ENCODE results near the gene NAP1L4. TPM values are rescaled to one million over a fixed set of nuclear protein-coding genes. Genes with fewer than 3 reads are reported as not detected.

Gene NAP1L4
- total RNA-seq, 1 experiment from 2014 or later, result 189 TPM

DNA sequence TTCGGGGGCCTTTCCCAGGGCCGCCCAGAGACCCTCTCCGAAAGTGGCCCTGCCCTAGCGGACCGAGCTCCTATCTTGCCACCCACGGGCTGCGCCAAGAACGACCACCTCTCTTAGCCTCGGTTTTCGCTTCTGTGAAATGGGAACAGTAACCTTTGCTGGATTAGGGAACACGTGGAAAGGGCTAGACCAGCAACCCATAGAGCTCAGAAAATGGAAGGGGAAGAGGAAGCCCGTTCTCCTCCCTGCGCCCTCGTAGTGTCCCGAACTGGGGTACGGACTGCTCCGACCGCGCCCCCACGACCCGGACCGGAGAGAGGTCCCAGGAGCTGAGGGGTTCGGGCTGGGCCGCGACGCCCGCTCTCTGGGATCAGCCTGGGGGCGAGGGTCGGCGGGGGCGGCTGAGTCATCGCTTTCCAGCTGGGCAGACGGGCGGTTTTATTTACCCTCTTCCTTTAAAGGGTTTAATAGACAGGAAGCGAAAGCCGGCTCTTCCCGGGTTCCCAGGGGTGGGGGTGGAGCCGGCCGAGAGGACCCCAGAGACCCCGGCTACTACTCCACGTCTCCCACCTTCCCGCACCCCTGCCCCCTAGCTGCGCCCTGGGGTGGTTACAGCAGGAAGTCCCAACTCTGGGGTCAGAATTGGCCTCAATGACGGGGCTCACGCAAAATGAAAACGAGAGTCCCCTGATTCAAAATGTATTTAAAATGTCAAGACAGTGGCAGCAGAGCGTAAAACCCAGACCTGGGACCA lies 62.0 kb downstream of the NAP1L4 start (continued):
- TF ChIP-seq, protein P1, sequence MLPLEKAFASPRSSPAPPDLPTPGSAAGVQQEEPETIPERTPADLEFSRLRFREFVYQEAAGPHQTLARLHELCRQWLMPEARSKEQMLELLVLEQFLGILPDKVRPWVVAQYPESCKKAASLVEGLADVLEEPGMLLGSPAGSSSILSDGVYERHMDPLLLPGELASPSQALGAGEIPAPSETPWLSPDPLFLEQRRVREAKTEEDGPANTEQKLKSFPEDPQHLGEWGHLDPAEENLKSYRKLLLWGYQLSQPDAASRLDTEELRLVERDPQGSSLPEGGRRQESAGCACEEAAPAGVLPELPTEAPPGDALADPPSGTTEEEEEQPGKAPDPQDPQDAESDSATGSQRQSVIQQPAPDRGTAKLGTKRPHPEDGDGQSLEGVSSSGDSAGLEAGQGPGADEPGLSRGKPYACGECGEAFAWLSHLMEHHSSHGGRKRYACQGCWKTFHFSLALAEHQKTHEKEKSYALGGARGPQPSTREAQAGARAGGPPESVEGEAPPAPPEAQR (CRISPR knock-in tag; IDR thresholded peaks at IDR 0.05), result no peak
- TF ChIP-seq FOXP1 (CRISPR knock-in tag; IDR thresholded peaks at IDR 0.05; ENCODE audit: borderline replicate concordance) (peak; percentile 59; the same call in 1 of the 2 replicates), SMAD4 (CRISPR knock-in tag; IDR thresholded peaks at IDR 0.05) (no peak), ZNF317 (CRISPR knock-in tag; IDR thresholded peaks at IDR 0.05; ENCODE audit: borderline replicate concordance, low read depth) (no peak), NR2C2 (CRISPR knock-in tag; IDR thresholded peaks at IDR 0.05) (no peak), OVOL2 (CRISPR knock-in tag; IDR thresholded peaks at IDR 0.05; ENCODE audit: borderline replicate concordance) (no peak), RORB (CRISPR knock-in tag; IDR thresholded peaks at IDR 0.05) (no peak), RELA (CRISPR knock-in tag; IDR thresholded peaks at IDR 0.05; ENCODE audit: borderline replicate concordance) (no peak), CREM (CRISPR knock-in tag; IDR thresholded peaks at IDR 0.05) (no peak), GABPB1 (CRISPR knock-in tag; IDR thresholded peaks at IDR 0.05) (no peak), FOXK1 (CRISPR knock-in tag; IDR thresholded peaks at IDR 0.05) (0 out of 2 replicates have a peak, but pooled peaks have one; percentile 20), TEAD1 (CRISPR knock-in tag; IDR thresholded peaks at IDR 0.05) (no peak), ETV6 (CRISPR knock-in tag; IDR thresholded peaks at IDR 0.05) (no peak), ZNF121 (CRISPR knock-in tag; IDR thresholded peaks at IDR 0.05) (0 out of 2 replicates have a peak, but pooled peaks have one; percentile 11)
- TF ChIP-seq, protein P2, sequence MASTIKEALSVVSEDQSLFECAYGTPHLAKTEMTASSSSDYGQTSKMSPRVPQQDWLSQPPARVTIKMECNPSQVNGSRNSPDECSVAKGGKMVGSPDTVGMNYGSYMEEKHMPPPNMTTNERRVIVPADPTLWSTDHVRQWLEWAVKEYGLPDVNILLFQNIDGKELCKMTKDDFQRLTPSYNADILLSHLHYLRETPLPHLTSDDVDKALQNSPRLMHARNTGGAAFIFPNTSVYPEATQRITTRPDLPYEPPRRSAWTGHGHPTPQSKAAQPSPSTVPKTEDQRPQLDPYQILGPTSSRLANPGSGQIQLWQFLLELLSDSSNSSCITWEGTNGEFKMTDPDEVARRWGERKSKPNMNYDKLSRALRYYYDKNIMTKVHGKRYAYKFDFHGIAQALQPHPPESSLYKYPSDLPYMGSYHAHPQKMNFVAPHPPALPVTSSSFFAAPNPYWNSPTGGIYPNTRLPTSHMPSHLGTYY (CRISPR knock-in tag; IDR thresholded peaks at IDR 0.05), result no peak
- TF ChIP-seq, protein P3, sequence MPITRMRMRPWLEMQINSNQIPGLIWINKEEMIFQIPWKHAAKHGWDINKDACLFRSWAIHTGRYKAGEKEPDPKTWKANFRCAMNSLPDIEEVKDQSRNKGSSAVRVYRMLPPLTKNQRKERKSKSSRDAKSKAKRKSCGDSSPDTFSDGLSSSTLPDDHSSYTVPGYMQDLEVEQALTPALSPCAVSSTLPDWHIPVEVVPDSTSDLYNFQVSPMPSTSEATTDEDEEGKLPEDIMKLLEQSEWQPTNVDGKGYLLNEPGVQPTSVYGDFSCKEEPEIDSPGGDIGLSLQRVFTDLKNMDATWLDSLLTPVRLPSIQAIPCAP (CRISPR knock-in tag; IDR thresholded peaks at IDR 0.05), result no peak
- TF ChIP-seq, protein P4, sequence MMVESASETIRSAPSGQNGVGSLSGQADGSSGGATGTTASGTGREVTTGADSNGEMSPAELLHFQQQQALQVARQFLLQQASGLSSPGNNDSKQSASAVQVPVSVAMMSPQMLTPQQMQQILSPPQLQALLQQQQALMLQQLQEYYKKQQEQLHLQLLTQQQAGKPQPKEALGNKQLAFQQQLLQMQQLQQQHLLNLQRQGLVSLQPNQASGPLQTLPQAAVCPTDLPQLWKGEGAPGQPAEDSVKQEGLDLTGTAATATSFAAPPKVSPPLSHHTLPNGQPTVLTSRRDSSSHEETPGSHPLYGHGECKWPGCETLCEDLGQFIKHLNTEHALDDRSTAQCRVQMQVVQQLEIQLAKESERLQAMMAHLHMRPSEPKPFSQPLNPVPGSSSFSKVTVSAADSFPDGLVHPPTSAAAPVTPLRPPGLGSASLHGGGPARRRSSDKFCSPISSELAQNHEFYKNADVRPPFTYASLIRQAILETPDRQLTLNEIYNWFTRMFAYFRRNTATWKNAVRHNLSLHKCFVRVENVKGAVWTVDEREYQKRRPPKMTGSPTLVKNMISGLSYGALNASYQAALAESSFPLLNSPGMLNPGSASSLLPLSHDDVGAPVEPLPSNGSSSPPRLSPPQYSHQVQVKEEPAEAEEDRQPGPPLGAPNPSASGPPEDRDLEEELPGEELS (CRISPR knock-in tag; IDR thresholded peaks at IDR 0.05), result no peak
- TF ChIP-seq, protein P5, sequence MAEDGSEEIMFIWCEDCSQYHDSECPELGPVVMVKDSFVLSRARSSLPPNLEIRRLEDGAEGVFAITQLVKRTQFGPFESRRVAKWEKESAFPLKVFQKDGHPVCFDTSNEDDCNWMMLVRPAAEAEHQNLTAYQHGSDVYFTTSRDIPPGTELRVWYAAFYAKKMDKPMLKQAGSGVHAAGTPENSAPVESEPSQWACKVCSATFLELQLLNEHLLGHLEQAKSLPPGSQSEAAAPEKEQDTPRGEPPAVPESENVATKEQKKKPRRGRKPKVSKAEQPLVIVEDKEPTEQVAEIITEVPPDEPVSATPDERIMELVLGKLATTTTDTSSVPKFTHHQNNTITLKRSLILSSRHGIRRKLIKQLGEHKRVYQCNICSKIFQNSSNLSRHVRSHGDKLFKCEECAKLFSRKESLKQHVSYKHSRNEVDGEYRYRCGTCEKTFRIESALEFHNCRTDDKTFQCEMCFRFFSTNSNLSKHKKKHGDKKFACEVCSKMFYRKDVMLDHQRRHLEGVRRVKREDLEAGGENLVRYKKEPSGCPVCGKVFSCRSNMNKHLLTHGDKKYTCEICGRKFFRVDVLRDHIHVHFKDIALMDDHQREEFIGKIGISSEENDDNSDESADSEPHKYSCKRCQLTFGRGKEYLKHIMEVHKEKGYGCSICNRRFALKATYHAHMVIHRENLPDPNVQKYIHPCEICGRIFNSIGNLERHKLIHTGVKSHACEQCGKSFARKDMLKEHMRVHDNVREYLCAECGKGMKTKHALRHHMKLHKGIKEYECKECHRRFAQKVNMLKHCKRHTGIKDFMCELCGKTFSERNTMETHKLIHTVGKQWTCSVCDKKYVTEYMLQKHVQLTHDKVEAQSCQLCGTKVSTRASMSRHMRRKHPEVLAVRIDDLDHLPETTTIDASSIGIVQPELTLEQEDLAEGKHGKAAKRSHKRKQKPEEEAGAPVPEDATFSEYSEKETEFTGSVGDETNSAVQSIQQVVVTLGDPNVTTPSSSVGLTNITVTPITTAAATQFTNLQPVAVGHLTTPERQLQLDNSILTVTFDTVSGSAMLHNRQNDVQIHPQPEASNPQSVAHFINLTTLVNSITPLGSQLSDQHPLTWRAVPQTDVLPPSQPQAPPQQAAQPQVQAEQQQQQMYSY (CRISPR knock-in tag; IDR thresholded peaks at IDR 0.05), result no peak
- TF ChIP-seq, protein P6, sequence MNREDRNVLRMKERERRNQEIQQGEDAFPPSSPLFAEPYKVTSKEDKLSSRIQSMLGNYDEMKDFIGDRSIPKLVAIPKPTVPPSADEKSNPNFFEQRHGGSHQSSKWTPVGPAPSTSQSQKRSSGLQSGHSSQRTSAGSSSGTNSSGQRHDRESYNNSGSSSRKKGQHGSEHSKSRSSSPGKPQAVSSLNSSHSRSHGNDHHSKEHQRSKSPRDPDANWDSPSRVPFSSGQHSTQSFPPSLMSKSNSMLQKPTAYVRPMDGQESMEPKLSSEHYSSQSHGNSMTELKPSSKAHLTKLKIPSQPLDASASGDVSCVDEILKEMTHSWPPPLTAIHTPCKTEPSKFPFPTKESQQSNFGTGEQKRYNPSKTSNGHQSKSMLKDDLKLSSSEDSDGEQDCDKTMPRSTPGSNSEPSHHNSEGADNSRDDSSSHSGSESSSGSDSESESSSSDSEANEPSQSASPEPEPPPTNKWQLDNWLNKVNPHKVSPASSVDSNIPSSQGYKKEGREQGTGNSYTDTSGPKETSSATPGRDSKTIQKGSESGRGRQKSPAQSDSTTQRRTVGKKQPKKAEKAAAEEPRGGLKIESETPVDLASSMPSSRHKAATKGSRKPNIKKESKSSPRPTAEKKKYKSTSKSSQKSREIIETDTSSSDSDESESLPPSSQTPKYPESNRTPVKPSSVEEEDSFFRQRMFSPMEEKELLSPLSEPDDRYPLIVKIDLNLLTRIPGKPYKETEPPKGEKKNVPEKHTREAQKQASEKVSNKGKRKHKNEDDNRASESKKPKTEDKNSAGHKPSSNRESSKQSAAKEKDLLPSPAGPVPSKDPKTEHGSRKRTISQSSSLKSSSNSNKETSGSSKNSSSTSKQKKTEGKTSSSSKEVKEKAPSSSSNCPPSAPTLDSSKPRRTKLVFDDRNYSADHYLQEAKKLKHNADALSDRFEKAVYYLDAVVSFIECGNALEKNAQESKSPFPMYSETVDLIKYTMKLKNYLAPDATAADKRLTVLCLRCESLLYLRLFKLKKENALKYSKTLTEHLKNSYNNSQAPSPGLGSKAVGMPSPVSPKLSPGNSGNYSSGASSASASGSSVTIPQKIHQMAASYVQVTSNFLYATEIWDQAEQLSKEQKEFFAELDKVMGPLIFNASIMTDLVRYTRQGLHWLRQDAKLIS (CRISPR knock-in tag; IDR thresholded peaks at IDR 0.05; ENCODE audit: borderline replicate concordance), result no peak

Measured in WTC11 (cell line).